ENCODE results near the gene MRPS14.
A peak's percentile ranks its signal among the peaks of the same experiment; 100 is the strongest.
"Not testable (repeated sequence)": the region's sequence is repeated elsewhere in the genome, so short reads cannot be mapped to it uniquely, and the experiment has no call there.

The MRPS14 gene

GRCh38 chr1:175023043-175023921 lies at the start of gene MRPS14:
Gene MRPS14 (minus strand): TSS chr1:175023425. CDS start chr1:175023408, 17 bp downstream.
- peak; percentile 98 for DNase-seq (ENCODE audit: low read depth)

DNA sequence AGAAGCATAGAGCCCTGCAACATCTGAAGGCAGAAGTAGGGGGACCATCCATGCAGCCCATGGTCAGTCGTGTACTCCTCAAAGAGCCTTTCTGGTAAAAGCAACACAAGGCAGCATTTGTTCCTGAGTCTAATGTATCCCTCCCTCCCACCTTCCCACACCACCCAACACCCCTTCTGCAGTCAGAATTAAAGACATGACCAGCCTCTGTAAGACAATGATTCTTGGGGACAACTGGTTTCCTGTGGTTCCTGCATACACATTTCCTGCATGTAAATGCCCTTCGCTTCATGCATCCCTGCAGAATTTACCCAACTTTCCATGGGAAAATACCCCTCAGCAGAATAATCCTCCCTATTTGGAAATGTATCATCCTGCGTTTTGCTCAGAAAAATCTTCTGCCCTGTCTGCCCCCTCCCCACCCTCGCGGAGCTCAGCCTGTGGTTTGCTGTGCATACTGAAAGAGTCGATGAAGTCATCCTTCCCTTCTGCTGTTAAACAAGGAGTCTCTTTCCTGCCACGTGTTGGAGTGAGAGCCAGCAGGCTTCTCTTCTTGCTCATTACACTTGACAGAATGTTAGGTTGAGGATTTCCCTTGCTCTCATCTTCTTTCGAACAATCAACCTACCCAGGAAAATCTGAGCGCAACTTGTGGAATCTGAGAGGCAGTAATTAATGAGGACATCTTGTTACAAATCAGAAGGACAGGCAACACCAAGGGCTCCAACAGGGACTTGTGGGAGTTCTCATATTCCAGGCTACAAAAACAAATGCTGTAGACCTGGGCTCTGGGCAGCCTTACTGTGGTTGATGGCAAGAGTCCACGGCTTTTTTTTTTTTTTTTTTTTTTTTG lies 49.1 kb upstream of the MRPS14 start:
- no peak for DNase-seq (ENCODE audit: low read depth)

GRCh38 chr1:175071276-175071943 lies 48.2 kb upstream of the MRPS14 start:
- DNase-seq (ENCODE audit: low read depth): no peak

DNA sequence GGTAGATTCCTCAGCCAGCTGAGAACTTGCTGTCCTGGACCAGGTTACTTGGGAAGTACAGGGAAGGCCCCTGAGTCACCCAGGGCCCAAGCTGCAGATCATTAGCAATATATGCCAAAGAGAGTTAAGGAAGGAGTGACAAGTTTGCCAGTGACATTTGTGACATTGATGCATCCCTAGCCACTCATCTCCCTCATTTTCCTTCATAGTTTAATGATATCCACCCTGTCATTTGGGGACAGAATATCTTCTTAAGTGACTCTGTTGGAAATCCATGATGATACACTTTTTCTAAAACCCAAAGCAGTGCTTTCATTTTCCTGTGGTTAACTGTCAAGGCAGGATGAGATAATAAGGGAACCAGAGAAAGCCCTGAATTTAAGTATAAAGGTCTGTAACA lies 47.6 kb upstream of the MRPS14 start:
- no peak for DNase-seq (ENCODE audit: low read depth)

DNA sequence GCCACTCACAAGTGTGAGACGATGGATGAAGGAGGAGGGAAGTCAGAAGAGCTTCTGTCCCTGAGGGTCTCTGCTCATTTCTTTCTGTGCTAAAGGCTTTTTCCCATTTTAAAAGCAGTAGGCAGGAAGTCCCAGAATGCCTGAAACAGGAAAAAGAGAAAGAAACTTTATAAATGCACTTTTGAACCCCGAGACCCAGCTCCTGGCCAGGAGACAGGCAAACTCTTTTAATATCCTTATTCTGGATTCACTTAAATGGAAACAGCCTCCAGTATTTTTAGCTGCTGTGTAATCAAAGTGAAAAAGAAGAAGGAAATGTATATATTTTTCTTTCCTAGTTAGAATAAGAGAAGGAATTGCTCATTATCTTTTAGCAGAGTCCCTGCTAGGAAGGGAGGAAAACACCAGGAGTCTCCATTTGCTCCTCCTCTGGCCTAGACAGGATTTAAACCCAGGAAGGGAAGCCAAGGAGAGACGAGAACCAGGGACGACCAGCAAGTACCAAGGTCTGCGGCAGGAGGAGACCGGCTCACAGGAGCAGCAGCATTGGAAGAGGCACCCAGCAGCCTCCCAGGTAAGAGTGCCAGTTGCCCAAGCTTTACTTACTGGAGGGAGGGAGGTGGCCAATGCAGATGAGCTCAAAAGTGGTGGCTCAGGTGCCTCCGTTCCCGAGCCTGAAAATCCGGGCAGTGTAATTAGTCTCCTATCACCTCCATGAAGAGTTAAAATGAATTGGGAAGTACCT lies 44.3 kb upstream of the MRPS14 start, which contains the start of gene TNN:
TNN (plus strand) TSS at position 472 of the 745 bp plus-strand sequence. CDS start 9,586 bp downstream, outside the sequence.
- no peak for DNase-seq (ENCODE audit: low read depth)

GRCh38 chr1:175062858-175063257 lies 39.6 kb upstream of the MRPS14 start:
- no peak for DNase-seq (ENCODE audit: low read depth)

GRCh38 chr1:175062339-175062738 lies 39.1 kb upstream of the MRPS14 start:
- DNase-seq (ENCODE audit: low read depth): no peak

DNA sequence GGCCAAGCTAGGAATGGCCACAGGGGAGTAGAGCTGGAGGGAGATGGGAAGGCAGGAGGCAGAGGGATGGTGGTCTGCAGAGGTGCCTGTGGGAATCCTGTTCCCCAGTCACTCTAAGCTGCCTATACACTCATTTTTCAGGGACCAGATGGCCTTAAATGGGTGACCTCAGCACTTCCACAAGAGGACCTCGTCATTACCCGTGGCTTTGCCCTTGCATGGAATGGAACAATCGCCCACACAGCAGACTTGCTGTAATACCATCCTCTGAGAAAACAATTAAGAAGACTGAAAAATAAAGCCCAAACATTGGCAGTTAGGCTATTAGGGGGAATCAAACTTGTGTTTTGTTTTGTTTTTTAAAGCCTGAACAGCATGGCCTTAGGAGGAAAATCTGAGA lies 31.5 kb upstream of the MRPS14 start:
- DNase-seq (ENCODE audit: low read depth): no peak

DNA sequence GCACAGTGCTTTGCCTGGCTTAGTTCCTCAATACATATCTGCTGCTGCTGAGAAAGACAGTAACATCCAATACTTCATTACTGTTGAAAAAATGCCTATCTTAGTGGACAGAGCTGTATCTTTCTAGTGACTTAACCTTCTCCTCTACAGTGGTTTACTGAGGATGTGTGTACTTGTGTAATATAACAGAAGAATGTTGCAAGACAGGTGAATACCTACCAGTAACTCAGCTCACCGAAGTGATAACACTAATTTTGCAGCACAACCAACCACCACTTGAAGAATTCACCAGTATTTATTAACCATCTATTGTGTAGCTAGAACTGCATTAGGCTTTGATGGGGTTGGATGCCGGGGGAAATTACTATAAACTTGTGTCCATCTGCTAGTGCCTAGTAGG lies 27.8 kb upstream of the MRPS14 start:
- no peak for DNase-seq (ENCODE audit: low read depth)

DNA sequence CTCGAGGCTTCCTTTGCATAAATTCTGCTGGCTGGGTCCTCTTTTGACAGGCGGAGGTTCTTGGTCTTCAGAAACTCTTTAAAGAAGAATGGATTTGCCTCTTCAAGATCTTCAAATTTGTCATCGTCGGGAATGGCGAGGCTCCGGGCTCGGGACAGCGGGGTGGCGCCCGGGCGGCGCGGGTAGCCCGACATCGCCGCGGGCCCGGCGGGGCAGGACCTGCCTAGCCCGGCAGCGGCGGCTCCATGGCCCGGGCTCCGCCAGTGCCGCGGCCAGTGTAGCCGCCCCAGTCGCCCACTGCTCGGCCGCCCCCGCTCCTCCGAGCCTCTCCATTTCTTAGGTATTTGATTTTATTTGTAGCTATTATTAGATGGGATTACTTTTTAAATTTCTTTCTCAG lies 22.3 kb upstream of the MRPS14 start:
- no peak for DNase-seq (ENCODE audit: low read depth)

GRCh38 chr1:175045097-175045496 lies 21.9 kb upstream of the MRPS14 start:
- DNase-seq (ENCODE audit: low read depth): no peak

- not testable (repeated sequence) for DNase-seq (ENCODE audit: low read depth)
Measured at GRCh38 chr1:175044591-175044990, 21.4 kb upstream of the MRPS14 start.

- DNase-seq (ENCODE audit: low read depth): no peak
Measured at GRCh38 chr1:175043824-175044223, 20.6 kb upstream of the MRPS14 start.

- DNase-seq (ENCODE audit: low read depth): no peak
Measured at GRCh38 chr1:175042650-175043049, 19.4 kb upstream of the MRPS14 start.

GRCh38 chr1:175040324-175040879 lies 17.2 kb upstream of the MRPS14 start:
- DNase-seq (ENCODE audit: low read depth): no peak

DNA sequence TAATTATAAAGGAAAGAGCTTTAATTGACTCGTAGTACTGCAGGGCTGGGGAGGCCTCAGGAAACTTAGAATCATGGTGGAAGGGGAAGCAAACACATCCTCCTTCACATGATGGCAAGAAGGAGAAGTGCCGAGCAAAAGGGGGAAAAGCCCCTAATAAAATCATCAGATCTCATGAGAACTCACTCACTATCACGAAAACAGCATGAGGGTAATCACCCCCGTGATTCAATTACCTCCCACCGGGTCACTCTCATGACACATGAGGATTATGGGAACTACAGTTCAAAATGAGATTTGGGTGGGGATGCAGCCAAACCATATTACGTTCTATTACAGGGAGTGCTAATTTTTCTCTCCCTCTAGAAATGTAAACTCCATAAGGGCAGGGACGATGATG lies 14.2 kb upstream of the MRPS14 start:
- DNase-seq (ENCODE audit: low read depth): no peak

GRCh38 chr1:175036476-175036875 lies 13.3 kb upstream of the MRPS14 start:
- no peak for DNase-seq (ENCODE audit: low read depth)

DNA sequence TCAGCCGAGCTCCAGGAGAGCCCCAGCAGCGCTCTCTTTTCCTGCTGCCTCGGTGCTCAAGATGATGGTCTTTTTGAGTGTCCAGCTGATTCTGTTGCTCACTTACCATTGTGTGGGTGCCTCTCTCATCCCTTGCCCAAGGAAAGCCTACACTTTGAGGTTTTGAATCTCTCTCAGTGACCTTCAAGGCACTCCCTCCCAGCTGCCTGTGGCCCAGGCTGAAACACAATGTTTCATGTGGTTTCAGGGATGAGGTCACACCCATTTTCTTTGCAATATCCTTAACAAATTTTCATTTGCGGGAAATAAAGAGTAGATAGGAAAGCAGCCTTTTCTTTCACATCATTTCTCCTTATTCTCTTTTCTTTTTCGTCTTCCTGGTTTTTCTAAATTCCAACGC lies 12.6 kb upstream of the MRPS14 start:
- DNase-seq (ENCODE audit: low read depth): no peak

DNA sequence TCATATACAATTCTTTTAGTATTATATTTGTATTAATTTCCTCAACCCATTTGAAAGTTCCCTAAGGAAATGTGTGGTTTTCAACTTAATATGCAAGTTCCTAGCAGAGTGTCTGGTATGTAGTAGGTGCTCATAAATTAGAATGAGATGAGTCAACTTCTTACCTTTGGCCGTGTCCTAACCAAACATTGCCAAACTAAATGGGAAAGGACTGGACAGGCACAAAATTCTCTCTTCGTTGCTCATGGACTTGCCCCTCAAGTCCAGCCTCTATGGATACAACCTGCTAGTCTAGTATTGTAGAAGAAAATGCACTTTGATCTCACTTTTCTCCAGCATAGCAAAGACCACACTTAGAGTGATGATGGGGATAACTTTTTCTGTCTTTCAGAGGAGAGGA lies 11.6 kb upstream of the MRPS14 start:
- no peak for DNase-seq (ENCODE audit: low read depth)

DNA sequence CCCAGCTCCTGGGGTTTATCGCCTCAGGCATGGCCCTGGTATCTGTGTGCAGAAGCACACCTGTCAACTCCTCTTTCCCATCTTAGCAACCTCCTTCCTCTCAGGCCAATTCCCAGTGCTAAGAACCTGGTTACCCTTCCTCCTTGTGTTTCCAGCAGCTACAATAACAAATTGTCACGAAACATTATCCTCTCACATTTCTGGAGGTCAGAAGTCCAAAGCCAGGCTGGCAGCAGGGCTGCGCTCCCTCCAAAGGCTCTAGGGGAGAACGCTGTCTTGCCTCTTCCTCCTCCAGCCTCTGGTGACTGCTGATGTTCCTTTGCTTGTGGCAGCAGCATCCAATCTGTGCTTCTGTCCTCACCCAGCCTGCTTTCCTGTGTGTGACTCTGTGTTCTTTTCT lies 10.7 kb upstream of the MRPS14 start:
- no peak for DNase-seq (ENCODE audit: low read depth)

- no peak for DNase-seq (ENCODE audit: low read depth)
Measured at GRCh38 chr1:175024773-175025172, 1.5 kb upstream of the MRPS14 start.

DNA sequence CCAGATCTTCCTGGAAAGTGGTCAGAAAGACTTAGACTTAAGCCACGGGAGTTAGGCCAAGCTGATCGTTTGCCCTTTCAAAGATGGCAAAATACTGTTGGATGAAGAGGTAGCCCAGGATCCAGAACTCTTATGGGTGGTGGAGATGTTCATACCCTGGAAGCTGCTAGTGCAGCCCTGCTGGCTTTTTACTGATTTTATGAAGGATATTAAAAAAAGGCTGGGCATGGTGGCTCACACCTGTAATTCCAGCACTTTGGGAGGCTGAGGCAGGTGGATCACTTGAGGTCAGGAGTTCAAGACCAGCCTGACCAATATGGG lies 657 bp upstream of the MRPS14 start:
- DNase-seq (ENCODE audit: low read depth): not testable (repeated sequence)
